Fibroblast of villous mesenchyme (primary cell): Measurements from ENCODE around the gene WNK4. TPM values are rescaled to one million over a fixed set of nuclear protein-coding genes. Genes with fewer than 3 reads are reported as not detected.
A peak's percentile ranks its signal among the peaks of the same experiment; 100 is the strongest.

Experiments used
- DNase-seq: peaks from one replicate; pipeline ENCODE4 v3.0.0-alpha.2; 2010; ENCODE audit warnings: low read depth
- H3K4me3 ChIP-seq: 2 replicates; pipeline ENCODE4 v1.5.1; 2011; ENCODE audit warnings: low read depth, mild to moderate bottlenecking, low read length
- total RNA-seq: library from RNA; depleted of rRNA; stranded (reverse); fragments of >200 nt; gene quantifications from 2 replicates; pipeline ENCODE4 v1.2.3, GENCODE V29; 2012
- TF ChIP-seq, protein P1 (sequence below): IDR thresholded peaks from 2 replicates; pipeline ENCODE4 v1.5.1; 2012; ENCODE audit warnings: low read depth, mild to moderate bottlenecking, low read length; ENCODE audit not compliant: insufficient read depth

Gene WNK4
- total RNA-seq, 1 donor: 3.9 TPM

DNA sequence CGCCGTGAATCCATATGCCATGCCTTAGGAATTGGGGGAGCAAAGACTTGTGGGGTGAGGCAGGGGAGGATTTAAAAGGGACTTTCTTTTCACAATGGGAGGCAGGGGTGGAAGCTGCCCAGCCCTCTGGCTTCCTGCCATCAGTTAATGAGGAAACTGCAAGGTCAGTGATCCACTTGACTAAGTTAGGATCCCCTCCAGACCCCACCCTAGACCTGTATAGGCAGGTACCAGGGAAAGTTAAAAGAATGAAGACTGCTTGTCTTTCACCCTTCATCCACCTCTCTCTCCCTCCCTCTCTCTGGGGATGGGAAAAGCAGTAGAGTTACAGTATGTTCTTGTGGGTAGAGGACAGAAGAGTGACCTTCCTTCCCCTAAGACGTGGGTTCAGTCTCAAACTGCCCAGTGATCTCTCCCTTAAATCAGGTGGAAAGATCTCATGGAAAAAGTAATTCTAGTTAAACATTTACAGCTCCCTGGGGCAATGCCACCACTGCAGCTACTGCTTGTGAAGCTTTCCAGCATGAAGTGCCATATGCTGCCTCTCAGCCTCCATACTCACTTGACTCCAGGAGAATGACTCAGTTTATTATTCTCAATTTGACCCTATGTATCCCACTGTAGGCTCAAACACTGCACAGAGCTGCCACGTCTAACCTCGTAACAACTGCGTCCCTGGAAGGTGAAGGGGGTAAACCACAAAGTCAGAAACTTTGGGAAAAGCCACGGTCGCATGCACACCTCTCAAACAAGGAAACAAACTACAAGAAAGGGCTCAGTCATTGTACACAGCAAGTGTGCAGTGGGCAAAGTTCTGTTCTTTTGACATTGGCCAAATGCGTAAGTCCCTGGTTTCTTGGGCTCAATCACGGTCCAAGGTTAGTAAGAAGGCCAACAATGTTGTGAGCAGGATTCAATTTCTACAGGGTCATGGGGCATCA, 16.9 kb downstream of the WNK4 start:
- peak overlapping the region; percentile 77 for H3K4me3 ChIP-seq
- TF ChIP-seq, protein P1, sequence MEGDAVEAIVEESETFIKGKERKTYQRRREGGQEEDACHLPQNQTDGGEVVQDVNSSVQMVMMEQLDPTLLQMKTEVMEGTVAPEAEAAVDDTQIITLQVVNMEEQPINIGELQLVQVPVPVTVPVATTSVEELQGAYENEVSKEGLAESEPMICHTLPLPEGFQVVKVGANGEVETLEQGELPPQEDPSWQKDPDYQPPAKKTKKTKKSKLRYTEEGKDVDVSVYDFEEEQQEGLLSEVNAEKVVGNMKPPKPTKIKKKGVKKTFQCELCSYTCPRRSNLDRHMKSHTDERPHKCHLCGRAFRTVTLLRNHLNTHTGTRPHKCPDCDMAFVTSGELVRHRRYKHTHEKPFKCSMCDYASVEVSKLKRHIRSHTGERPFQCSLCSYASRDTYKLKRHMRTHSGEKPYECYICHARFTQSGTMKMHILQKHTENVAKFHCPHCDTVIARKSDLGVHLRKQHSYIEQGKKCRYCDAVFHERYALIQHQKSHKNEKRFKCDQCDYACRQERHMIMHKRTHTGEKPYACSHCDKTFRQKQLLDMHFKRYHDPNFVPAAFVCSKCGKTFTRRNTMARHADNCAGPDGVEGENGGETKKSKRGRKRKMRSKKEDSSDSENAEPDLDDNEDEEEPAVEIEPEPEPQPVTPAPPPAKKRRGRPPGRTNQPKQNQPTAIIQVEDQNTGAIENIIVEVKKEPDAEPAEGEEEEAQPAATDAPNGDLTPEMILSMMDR: no peak
- DNase-seq: no peak

GRCh38 chr17:42798011-42798382, 17.6 kb downstream of the WNK4 start:
- no peak for DNase-seq
- H3K4me3 ChIP-seq: peak overlapping the region; percentile 77
- TF ChIP-seq, protein P1: no peak

DNA sequence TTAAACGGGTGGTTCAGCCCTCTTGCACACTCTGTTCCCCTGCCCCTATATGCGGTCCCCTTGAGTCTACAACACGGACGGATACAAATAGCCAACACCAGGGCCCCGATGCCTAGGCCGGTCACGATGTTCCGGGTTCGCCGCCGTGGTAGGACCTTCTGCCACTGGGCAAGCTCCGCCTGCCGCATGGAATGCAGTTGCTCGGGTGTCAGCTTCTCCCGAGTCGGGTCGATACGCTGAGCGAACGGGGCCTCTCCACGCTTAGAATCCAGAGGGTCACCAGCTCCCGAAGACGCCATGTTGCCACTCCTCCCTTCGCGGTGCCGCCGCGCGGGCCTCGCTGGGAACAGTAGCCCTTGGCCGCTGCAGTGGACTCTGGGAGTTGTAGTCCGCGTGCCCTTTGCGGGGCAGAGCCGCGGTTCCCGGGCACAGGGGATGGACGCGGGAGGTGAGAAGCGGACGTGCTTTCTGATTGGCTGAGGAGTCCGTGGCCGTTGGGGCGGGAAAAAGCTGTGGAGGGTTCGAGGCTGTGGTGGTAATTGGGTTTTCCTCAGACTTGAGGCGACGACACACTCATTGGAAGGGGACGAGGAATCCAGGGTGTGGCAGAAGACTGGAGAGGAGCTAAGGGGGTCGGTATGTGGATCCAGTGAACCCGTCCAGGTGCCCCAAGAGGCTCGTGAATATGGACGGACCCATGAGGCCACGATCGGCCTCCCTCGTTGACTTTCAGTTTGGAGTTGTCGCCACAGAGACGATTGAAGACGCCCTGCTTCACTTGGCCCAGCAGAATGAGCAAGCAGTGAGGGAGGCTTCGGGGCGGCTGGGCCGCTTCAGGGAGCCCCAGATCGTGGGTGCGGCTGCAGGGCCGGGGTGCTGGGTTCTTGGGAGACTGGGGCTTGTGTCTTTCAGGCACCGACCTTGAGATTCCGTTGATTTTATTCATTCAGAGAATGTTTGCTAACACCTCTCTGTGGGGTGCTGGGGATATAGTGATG, 18.3 kb downstream of the WNK4 start, which contains the start of the genes CNTD1 and COA3:
Gene CNTD1 (plus strand): TSS at position 479 of the 998 bp plus-strand sequence. CDS start 207 bp downstream, at position 686.
Gene COA3 (minus strand): TSS at position 322 of the 998 bp plus-strand sequence. CDS start 23 bp downstream, at position 299.
- TF ChIP-seq, protein P1: peak; percentile 8
- peak within 1 kb of the TSS; percentile 77 for H3K4me3 ChIP-seq
- peak; percentile 85 for DNase-seq

DNA sequence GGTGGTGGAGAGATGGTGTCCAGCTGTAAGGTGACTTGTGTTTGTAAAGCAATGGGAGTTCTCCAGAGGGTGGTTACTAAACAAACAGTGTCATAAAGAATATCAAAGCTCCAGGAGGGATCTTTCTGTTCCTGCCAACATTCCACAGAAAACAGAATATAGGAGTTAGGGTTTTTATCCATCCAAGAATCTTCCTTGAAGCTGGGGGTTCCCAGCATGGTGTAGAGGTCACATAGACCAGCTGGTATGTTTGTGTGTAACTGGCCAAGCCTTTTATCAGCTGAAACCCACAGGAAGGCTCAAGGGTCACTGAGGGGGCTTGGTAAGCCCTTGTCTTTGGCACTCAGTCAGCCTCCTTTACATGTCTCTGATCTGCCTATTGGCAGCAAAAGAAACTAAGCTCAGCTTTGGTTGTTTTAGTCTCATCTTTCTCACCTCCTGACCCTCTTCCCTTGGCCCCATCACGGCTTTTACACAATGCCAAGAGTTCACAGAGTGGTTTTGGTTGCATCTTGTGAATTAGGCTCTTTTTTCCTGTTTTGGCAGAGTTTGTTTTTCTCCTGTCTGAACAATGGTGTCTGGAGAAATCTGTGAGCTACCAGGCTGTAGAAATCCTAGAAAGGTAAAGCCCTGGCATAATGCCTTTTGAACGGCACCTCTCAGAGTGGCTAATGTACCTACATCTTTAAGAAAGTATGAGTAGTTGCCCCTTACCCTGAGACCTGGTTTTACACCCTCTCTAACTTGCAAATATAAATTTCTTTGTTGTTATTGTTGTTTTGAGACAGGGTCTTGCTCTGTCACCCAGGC, 22.9 kb downstream of the WNK4 start:
- DNase-seq: peak; percentile 73
- TF ChIP-seq, protein P1: no peak

DNA sequence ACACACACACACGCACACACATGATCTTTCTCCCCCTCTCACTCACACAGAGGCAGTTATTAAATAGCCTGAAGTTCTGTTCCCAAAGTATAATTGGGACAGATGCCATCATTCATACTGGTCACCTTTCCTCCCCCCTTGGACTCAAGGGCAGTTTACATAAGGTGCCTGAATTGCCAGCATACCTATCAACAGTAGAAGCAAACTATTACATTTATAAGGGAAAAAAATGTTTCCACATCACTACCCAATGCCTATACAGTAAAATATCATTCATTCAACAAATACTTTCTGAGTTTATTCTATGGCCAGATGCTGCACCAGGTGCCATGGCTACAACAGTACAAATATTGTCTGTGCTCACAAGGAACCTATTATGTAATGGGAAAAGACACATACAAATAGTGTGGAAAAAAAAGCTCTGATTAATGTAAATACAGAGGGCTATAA, 24.5 kb downstream of the WNK4 start:
- DNase-seq: no peak
- TF ChIP-seq, protein P1: no peak
- H3K4me3 ChIP-seq: no peak overlapping the region

More for the DNA sequence above, 22.9 kb downstream of the WNK4 start:
- H3K4me3 ChIP-seq: no peak overlapping the region
